Activated CD8-positive, alpha-beta memory T cell treated with anti-CD3 and anti-CD28 coated beads for 36 hours (primary cell): ENCODE measurements around the gene TPCN2. TPM values are rescaled to one million over a fixed set of nuclear protein-coding genes. Genes with fewer than 3 reads are reported as not detected.

Experiments
- CTCF ChIA-PET: fragments of 350-600 bp; sonication (Branson Sonifier 250); formaldehyde crosslinking; loops from one replicate; lab custom pipeline; 2021; ENCODE audit warnings: antibody characterized with exemption; lab: Charles Lee
- POLR2A ChIA-PET: fragments of 350-600 bp; sonication (Branson Sonifier 250); formaldehyde crosslinking; loops from one replicate; lab custom pipeline; 2021; ENCODE audit warnings: antibody characterized with exemption; lab: Charles Lee
- total RNA-seq, 2 experiments: library from RNA; stranded (reverse); gene quantifications; one replicate each; pipeline ENCODE4 v1.2.3, GENCODE V29; 2021

The TPCN2 gene
- total RNA-seq, 2 experiments from 2014 or later = 12.7 to 14.4 TPM

- CTCF ChIA-PET = interaction anchor here (0.6 to 5.6 kb wide), 13 partner anchors 12 to 554 kb away, joined by 3 to 45 read pairs (median 3); partner anchors contain the start of gene CCND1
Measured at GRCh38 chr11:69101792-69102695, 53.3 kb downstream of the TPCN2 start.

GRCh38 chr11:69102732-69103615 lies 54.2 kb downstream of the TPCN2 start:
- ChIA-PET CTCF (interaction anchor here (0.7 to 5.6 kb wide), 3 partner anchors 73 to 539 kb away, joined by 3 to 45 read pairs (median 6); partner anchors contain the start of gene CCND1), POLR2A (no interaction called here)

More at GRCh38 chr11:69101792-69102695, 53.3 kb downstream of the TPCN2 start:
- POLR2A ChIA-PET = no interaction called here

- POLR2A ChIA-PET = no interaction called here
- CTCF ChIA-PET = interaction anchor here (0.5 kb wide), 1 partner anchor 150 kb away, joined by 6 read pairs; no protein-coding TSS in a partner anchor
Measured at GRCh38 chr11:69104212-69104855, 55.6 kb downstream of the TPCN2 start.

- POLR2A ChIA-PET = no interaction called here
Measured at GRCh38 chr11:69104856-69105395, 56.2 kb downstream of the TPCN2 start.

GRCh38 chr11:69105461-69106030 lies 56.8 kb downstream of the TPCN2 start:
- ChIA-PET POLR2A (no interaction called here), CTCF (no interaction called here)

More at GRCh38 chr11:69104856-69105395, 56.2 kb downstream of the TPCN2 start:
- CTCF ChIA-PET = interaction anchor here (0.5 kb wide), 1 partner anchor 151 kb away, joined by 6 read pairs; no protein-coding TSS in a partner anchor

GRCh38 chr11:69106031-69106811 lies 57.5 kb downstream of the TPCN2 start:
- CTCF ChIA-PET = no interaction called here
- POLR2A ChIA-PET = no interaction called here

- ChIA-PET POLR2A (no interaction called here), CTCF (no interaction called here)
Measured at GRCh38 chr11:69107413-69107812, 58.7 kb downstream of the TPCN2 start.

- ChIA-PET POLR2A (no interaction called here), CTCF (no interaction called here)
Measured at GRCh38 chr11:69108030-69108429, 59.3 kb downstream of the TPCN2 start.

GRCh38 chr11:69108559-69108958 lies 59.8 kb downstream of the TPCN2 start:
- POLR2A ChIA-PET = no interaction called here
- CTCF ChIA-PET = no interaction called here

- ChIA-PET CTCF (no interaction called here), POLR2A (no interaction called here)
Measured at GRCh38 chr11:69109101-69109500, 60.4 kb downstream of the TPCN2 start.

GRCh38 chr11:69110451-69110850 lies 61.7 kb downstream of the TPCN2 start:
- CTCF ChIA-PET = no interaction called here
- POLR2A ChIA-PET = no interaction called here

GRCh38 chr11:69111624-69112542 lies 63.2 kb downstream of the TPCN2 start:
- POLR2A ChIA-PET = no interaction called here
- CTCF ChIA-PET = no interaction called here

GRCh38 chr11:69113226-69113625 lies 64.5 kb downstream of the TPCN2 start:
- ChIA-PET POLR2A (no interaction called here), CTCF (no interaction called here)

- CTCF ChIA-PET = interaction anchor here (1.5 kb wide), 1 partner anchor 12 kb away, joined by 5 read pairs; no protein-coding TSS in a partner anchor
- POLR2A ChIA-PET = no interaction called here
Measured at GRCh38 chr11:69113646-69114340, 65.1 kb downstream of the TPCN2 start.

- ChIA-PET POLR2A (no interaction called here), CTCF (interaction anchor here (1.5 kb wide), 1 partner anchor 13 kb away, joined by 5 read pairs; no protein-coding TSS in a partner anchor)
Measured at GRCh38 chr11:69114362-69114761, 65.6 kb downstream of the TPCN2 start.
